Naive B cell (primary cell): Measurements from ENCODE around the gene TTLL5. TPM values are rescaled to one million over a fixed set of nuclear protein-coding genes. Genes with fewer than 3 reads are reported as not detected.

Experiments used
- ATAC-seq, 2 donors: fragments of 150-1000 bp; cut with Tn5 transposase; 2 replicates each; pipeline ENCODE4 v1.10.0; 2021; ENCODE audit warnings: low read depth in 2 of 2, mild to moderate bottlenecking in 2 of 2, moderate library complexity in 2 of 2
- DNase-seq: peaks from one replicate; pipeline ENCODE4 v3.0.0; 2022
- H3K27ac Mint-ChIP-seq, 6 donors: one replicate each; pipeline ENCODE4 v1.8.0; 2020 to 2022; ENCODE audit warnings: mild to moderate bottlenecking in 6 of 6, mixed read lengths in 6 of 6, moderate library complexity in 5 of 6, inconsistent platforms in 2 of 6
- H3K27me3 Mint-ChIP-seq, 3 donors: one replicate each; pipeline ENCODE4 v1.8.0; 2021 to 2022; ENCODE audit warnings: mixed read lengths in 3 of 3, mild to moderate bottlenecking in 1 of 3
- H3K36me3 Mint-ChIP-seq, 2 donors: one replicate each; pipeline ENCODE4 v1.8.0; 2020 to 2022; ENCODE audit warnings: mixed read lengths in 2 of 2, inconsistent platforms in 1 of 2, mild to moderate bottlenecking in 1 of 2
- H3K4me1 Mint-ChIP-seq, 3 donors: one replicate each; pipeline ENCODE4 v1.8.0; 2020 to 2022; ENCODE audit warnings: mixed read lengths in 3 of 3, inconsistent platforms in 1 of 3, mild to moderate bottlenecking in 1 of 3, moderate library complexity in 1 of 3
- H3K4me3 Mint-ChIP-seq, 8 donors: one replicate each; pipeline ENCODE4 v1.8.0; 2020 to 2022; ENCODE audit warnings: mild to moderate bottlenecking in 8 of 8, mixed read lengths in 8 of 8, moderate library complexity in 8 of 8, inconsistent platforms in 2 of 8
- H3K9me3 Mint-ChIP-seq, 7 donors: one replicate each; pipeline ENCODE4 v1.8.0; 2020 to 2022; ENCODE audit warnings: mixed read lengths in 7 of 7, mild to moderate bottlenecking in 5 of 7, inconsistent platforms in 2 of 7, moderate library complexity in 1 of 7
- polyA plus RNA-seq, 6 donors: library from polyadenylated mRNA; unstranded; fragments of 300-500 nt; fragmentation: Illumina TruSeq; gene quantifications; one replicate each; pipeline ENCODE4 v1.2.3, GENCODE V29; 2021; ENCODE audit warnings: low read depth in 6 of 6

TTLL5 gene
- polyA plus RNA-seq, 6 donors from 2014 or later, result 3.8 to 15.9 (median 9.1) TPM

GRCh38 chr14:75717729-75718128, 56.7 kb downstream of the TTLL5 start:
- no peaks in the 10 kb centered on the region for H3K9me3 Mint-ChIP-seq
- DNase-seq (no peak), ATAC-seq (no peak)
- H3K4me1 Mint-ChIP-seq, result no peaks in the 10 kb centered on the region
- H3K27ac Mint-ChIP-seq, result no peak overlapping the region
- no peaks in the 10 kb centered on the region for H3K27me3 Mint-ChIP-seq
- H3K4me3 Mint-ChIP-seq, result no peak overlapping the region
- H3K36me3 Mint-ChIP-seq, result peaks cover 24 to 29% of the 10 kb centered on the region in 2 donors

GRCh38 chr14:75718199-75718598, 57.2 kb downstream of the TTLL5 start:
- no peaks in the 10 kb centered on the region for H3K27me3 Mint-ChIP-seq

GRCh38 chr14:75720116-75720515, 59.1 kb downstream of the TTLL5 start:
- H3K36me3 Mint-ChIP-seq, result peaks cover 28 to 39% of the 10 kb centered on the region in 2 donors

More at GRCh38 chr14:75718199-75718598, 57.2 kb downstream of the TTLL5 start:
- DNase-seq (no peak), ATAC-seq (no peak)
- Mint-ChIP-seq H3K4me3 (no peak overlapping the region), H3K27ac (no peak overlapping the region), H3K9me3 (no peaks in the 10 kb centered on the region), H3K4me1 (no peaks in the 10 kb centered on the region), H3K36me3 (peaks cover 28 to 31% of the 10 kb centered on the region in 2 donors)

GRCh38 chr14:75720842-75721498, 59.9 kb downstream of the TTLL5 start:
- H3K4me1 Mint-ChIP-seq, result no peaks in the 10 kb centered on the region
- DNase-seq (no peak), ATAC-seq (no peak)
- H3K4me3 Mint-ChIP-seq, result no peak overlapping the region
- peak overlapping the region in 1 of 6 donors; percentile 75 for H3K27ac Mint-ChIP-seq
- no peaks in the 10 kb centered on the region for H3K9me3 Mint-ChIP-seq
- H3K27me3 Mint-ChIP-seq, result no peaks in the 10 kb centered on the region
- peaks cover 28 to 39% of the 10 kb centered on the region in 2 donors for H3K36me3 Mint-ChIP-seq

More at GRCh38 chr14:75720116-75720515, 59.1 kb downstream of the TTLL5 start:
- Mint-ChIP-seq H3K9me3 (no peaks in the 10 kb centered on the region), H3K27me3 (no peaks in the 10 kb centered on the region), H3K27ac (no peak overlapping the region), H3K4me1 (no peaks in the 10 kb centered on the region), H3K4me3 (no peak overlapping the region)
- no peak for ATAC-seq
- no peak for DNase-seq

GRCh38 chr14:75723716-75724115, 62.7 kb downstream of the TTLL5 start:
- H3K4me1 Mint-ChIP-seq, result no peaks in the 10 kb centered on the region
- peaks cover 42 to 54% of the 10 kb centered on the region in 2 donors for H3K36me3 Mint-ChIP-seq
- H3K9me3 Mint-ChIP-seq, result peaks cover 0 to 15% (median 3%) of the 10 kb centered on the region in 7 donors
- H3K27ac Mint-ChIP-seq, result peak overlapping the region in 1 of 6 donors; percentile 62
- H3K4me3 Mint-ChIP-seq, result no peak overlapping the region
- no peak for DNase-seq
- no peak for ATAC-seq
- no peaks in the 10 kb centered on the region for H3K27me3 Mint-ChIP-seq

- peaks cover 42 to 49% of the 10 kb centered on the region in 2 donors for H3K36me3 Mint-ChIP-seq
- no peak overlapping the region for H3K4me3 Mint-ChIP-seq
These were observed 63.6 kb downstream of the TTLL5 start for GRCh38 chr14:75724414-75725204.

GRCh38 chr14:75725481-75725880, 64.4 kb downstream of the TTLL5 start:
- ATAC-seq, result no peak
- Mint-ChIP-seq H3K9me3 (peaks cover 0 to 15% (median 3%) of the 10 kb centered on the region in 7 donors), H3K4me3 (no peak overlapping the region), H3K27ac (peak overlapping the region in 1 of 6 donors; percentile 60), H3K27me3 (no peaks in the 10 kb centered on the region), H3K36me3 (peaks cover 34 to 43% of the 10 kb centered on the region in 2 donors), H3K4me1 (no peaks in the 10 kb centered on the region)
- no peak for DNase-seq

More at GRCh38 chr14:75724414-75725204, 63.6 kb downstream of the TTLL5 start:
- no peak for DNase-seq
- no peak for ATAC-seq
- H3K9me3 Mint-ChIP-seq, result peaks cover 0 to 15% (median 3%) of the 10 kb centered on the region in 7 donors
- H3K27me3 Mint-ChIP-seq, result no peaks in the 10 kb centered on the region
- H3K27ac Mint-ChIP-seq, result no peak overlapping the region
- no peaks in the 10 kb centered on the region for H3K4me1 Mint-ChIP-seq

GRCh38 chr14:75726321-75726720, 65.3 kb downstream of the TTLL5 start:
- DNase-seq (no peak), ATAC-seq (no peak)
- H3K27ac Mint-ChIP-seq, result no peak overlapping the region
- peaks cover 0 to 15% (median 3%) of the 10 kb centered on the region in 7 donors for H3K9me3 Mint-ChIP-seq
- no peaks in the 10 kb centered on the region for H3K27me3 Mint-ChIP-seq
- no peak overlapping the region for H3K4me3 Mint-ChIP-seq
- H3K36me3 Mint-ChIP-seq, result peaks cover 26 to 37% of the 10 kb centered on the region in 2 donors
- H3K4me1 Mint-ChIP-seq, result no peaks in the 10 kb centered on the region

GRCh38 chr14:75727124-75727523, 66.1 kb downstream of the TTLL5 start:
- ATAC-seq (no peak), DNase-seq (no peak)
- no peak overlapping the region for H3K27ac Mint-ChIP-seq
- H3K9me3 Mint-ChIP-seq, result peaks cover 0 to 15% (median 3%) of the 10 kb centered on the region in 7 donors
- H3K36me3 Mint-ChIP-seq, result peaks cover 23 to 31% of the 10 kb centered on the region in 2 donors
- no peaks in the 10 kb centered on the region for H3K4me1 Mint-ChIP-seq
- H3K4me3 Mint-ChIP-seq, result no peak overlapping the region
- no peaks in the 10 kb centered on the region for H3K27me3 Mint-ChIP-seq

GRCh38 chr14:75732888-75733287, 71.8 kb downstream of the TTLL5 start:
- H3K27me3 Mint-ChIP-seq, result no peaks in the 10 kb centered on the region
- H3K27ac Mint-ChIP-seq, result no peak overlapping the region
- no peak for DNase-seq
- no peak for ATAC-seq
- no peaks in the 10 kb centered on the region for H3K9me3 Mint-ChIP-seq
- peaks cover 0 to 9% of the 10 kb centered on the region in 2 donors for H3K36me3 Mint-ChIP-seq
- H3K4me3 Mint-ChIP-seq, result no peak overlapping the region
- no peaks in the 10 kb centered on the region for H3K4me1 Mint-ChIP-seq

- no peaks in the 10 kb centered on the region for H3K4me1 Mint-ChIP-seq
- DNase-seq (no peak), ATAC-seq (no peak)
- no peak overlapping the region for H3K27ac Mint-ChIP-seq
- H3K36me3 Mint-ChIP-seq, result peaks cover 0 to 9% of the 10 kb centered on the region in 2 donors
- H3K4me3 Mint-ChIP-seq, result no peak overlapping the region
- H3K9me3 Mint-ChIP-seq, result no peaks in the 10 kb centered on the region
- H3K27me3 Mint-ChIP-seq, result no peaks in the 10 kb centered on the region
These were observed 73.8 kb downstream of the TTLL5 start for GRCh38 chr14:75734854-75735253.

GRCh38 chr14:75736845-75737485, 75.9 kb downstream of the TTLL5 start:
- no peaks in the 10 kb centered on the region for H3K4me1 Mint-ChIP-seq
- no peak overlapping the region for H3K27ac Mint-ChIP-seq
- no peak for DNase-seq
- H3K36me3 Mint-ChIP-seq, result peaks cover 0 to 9% of the 10 kb centered on the region in 2 donors
- no peak overlapping the region for H3K4me3 Mint-ChIP-seq
- H3K27me3 Mint-ChIP-seq, result no peaks in the 10 kb centered on the region
- no peaks in the 10 kb centered on the region for H3K9me3 Mint-ChIP-seq
- no peak for ATAC-seq

GRCh38 chr14:75738192-75738591, 77.1 kb downstream of the TTLL5 start:
- H3K27ac Mint-ChIP-seq, result no peak overlapping the region
- no peaks in the 10 kb centered on the region for H3K9me3 Mint-ChIP-seq
- H3K27me3 Mint-ChIP-seq, result no peaks in the 10 kb centered on the region
- ATAC-seq, result no peak
- no peak for DNase-seq
- no peaks in the 10 kb centered on the region for H3K4me1 Mint-ChIP-seq
- no peak overlapping the region for H3K4me3 Mint-ChIP-seq
- H3K36me3 Mint-ChIP-seq, result peaks cover 0 to 9% of the 10 kb centered on the region in 2 donors
